ENCODE measurements around the gene NISCH. TPM values are rescaled to one million over a fixed set of nuclear protein-coding genes. Genes with fewer than 3 reads are reported as not detected.

NISCH gene
- polyA plus RNA-seq, 2 of the 4 experiments (the other 2 are of a cell fraction) = 17.3 to 18.2 TPM

DNA sequence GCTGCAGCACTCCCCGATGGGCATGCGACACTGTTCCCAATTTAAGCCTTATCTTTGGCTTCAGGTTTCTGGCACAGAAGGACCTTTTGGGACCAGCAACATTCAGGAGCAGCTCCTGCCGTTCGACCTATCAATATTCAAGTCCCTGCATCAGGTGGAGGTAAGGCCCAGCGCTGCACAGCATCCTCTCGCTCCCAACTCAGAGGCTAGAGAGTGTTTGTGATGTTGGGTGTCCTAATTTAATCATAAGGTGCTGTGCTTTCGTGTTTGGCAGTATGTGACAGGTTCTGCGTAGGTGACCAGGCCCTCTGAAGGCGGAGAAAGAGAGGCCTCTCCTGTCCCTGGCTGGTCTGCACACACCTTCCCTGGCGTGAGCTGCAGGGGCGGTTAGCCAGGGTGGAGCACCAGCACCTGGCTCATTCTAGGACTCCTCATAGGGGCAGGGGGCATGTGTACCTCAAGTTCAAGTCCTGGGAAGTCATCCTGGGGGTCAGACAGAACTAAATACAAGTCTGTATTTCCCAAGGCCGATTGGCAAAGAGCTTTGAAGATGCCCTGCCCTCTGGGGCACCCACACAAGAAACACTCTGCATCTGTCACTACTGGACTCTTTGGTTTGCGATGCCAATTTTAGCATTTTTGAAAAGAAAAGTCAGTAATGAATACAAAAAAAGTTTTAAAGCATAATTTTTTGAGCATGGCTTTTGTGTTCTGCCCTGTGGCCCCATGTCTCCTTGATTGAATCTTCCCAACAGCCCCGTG is 17.0 kb downstream of the NISCH start:
- no peak overlapping the region for H3K4me3 ChIP-seq
- ChIA-PET POLR2A (no interaction called here), CTCF (interaction anchor here (0.5 to 4.6 kb wide), 36 partner anchors 9 to 244 kb away, joined by 3 to 29 read pairs (median 4); no protein-coding TSS in a partner anchor)
- no peaks in the 10 kb centered on the region for H3K4me1 ChIP-seq
- DNase-seq (ENCODE audit: low read depth in 1 of 2, low spot score in 1 of 2) = no peak
- FAIRE-seq = no peak
- H3K9me3 ChIP-seq = no peaks in the 10 kb centered on the region
- H3K27ac ChIP-seq = no peak overlapping the region
- no peak overlapping the region for H3K4me2 ChIP-seq
- ATAC-seq = peak; percentile 16 to 22; a peak in 3 of 6 replicates
- WGBS (ENCODE audit: missing lambda C conversion rate) = 66% methylated on average over 10 of the region's 14 CpGs
- TF ChIP-seq MYC (IDR thresholded peaks at IDR 0.05; ENCODE audit: borderline replicate concordance, low read length) (no peak), GATA3 (IDR thresholded peaks at IDR 0.05; ENCODE audit: borderline replicate concordance) (no peak), JUN (IDR thresholded peaks at IDR 0.05) (no peak), RAD21 (conservative IDR thresholded peaks at IDR 0.05 in 1 of 2, IDR thresholded peaks at IDR 0.05 in 1 of 2) (no peak), PHF8 (IDR thresholded peaks at IDR 0.05; ENCODE audit: borderline replicate concordance, low read depth) (no peak), SREBF2 (IDR thresholded peaks at IDR 0.05) (no peak), MAZ (IDR thresholded peaks at IDR 0.05; ENCODE audit: borderline replicate concordance, low read depth, low read length) (no peak)
- TF ChIP-seq, protein P1, sequence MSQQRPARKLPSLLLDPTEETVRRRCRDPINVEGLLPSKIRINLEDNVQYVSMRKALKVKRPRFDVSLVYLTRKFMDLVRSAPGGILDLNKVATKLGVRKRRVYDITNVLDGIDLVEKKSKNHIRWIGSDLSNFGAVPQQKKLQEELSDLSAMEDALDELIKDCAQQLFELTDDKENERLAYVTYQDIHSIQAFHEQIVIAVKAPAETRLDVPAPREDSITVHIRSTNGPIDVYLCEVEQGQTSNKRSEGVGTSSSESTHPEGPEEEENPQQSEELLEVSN (IDR thresholded peaks at IDR 0.05; ENCODE audit: borderline replicate concordance, low read depth) = no peak
- TF ChIP-seq, protein P2, sequence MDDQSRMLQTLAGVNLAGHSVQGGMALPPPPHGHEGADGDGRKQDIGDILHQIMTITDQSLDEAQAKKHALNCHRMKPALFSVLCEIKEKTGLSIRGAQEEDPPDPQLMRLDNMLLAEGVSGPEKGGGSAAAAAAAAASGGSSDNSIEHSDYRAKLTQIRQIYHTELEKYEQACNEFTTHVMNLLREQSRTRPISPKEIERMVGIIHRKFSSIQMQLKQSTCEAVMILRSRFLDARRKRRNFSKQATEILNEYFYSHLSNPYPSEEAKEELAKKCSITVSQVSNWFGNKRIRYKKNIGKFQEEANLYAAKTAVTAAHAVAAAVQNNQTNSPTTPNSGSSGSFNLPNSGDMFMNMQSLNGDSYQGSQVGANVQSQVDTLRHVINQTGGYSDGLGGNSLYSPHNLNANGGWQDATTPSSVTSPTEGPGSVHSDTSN (IDR thresholded peaks at IDR 0.05) = no peak

DNA sequence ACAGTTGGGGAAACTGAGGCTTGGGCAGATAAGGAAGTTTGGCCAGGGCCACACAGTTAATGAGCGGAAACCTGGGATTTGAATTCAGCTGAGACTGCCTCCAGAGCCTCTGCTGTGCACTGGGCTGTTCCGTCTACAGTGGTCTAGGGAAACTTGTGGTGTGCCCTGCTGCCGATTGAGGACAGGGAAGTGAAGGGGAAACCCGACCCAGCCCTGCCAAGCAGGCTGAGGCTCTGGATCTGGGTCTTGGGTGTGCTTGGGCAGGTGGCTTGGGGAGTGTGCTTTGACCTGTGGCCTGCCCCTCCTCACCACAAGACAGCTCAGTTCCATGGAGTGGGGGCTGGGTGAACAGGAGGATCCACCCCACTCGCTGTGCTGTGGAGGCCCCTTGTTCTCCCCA is 17.6 kb downstream of the NISCH start:
- 86% methylated on average over 5 of the region's 5 CpGs for WGBS (ENCODE audit: missing lambda C conversion rate)
- CTCF ChIA-PET = interaction anchor here (0.9 to 4.6 kb wide), 23 partner anchors 9 to 243 kb away, joined by 3 to 29 read pairs (median 4); no protein-coding TSS in a partner anchor
- H3K9me3 ChIP-seq = no peaks in the 10 kb centered on the region
- no peaks in the 10 kb centered on the region for H3K4me1 ChIP-seq
- H3K27ac ChIP-seq = no peak overlapping the region
- no peak overlapping the region for H3K4me2 ChIP-seq
- TF ChIP-seq MAFK (IDR thresholded peaks at IDR 0.05; ENCODE audit: partially characterized antibody) = no peak
- TF ChIP-seq CBX2 (IDR thresholded peaks at IDR 0.05; ENCODE audit: borderline replicate concordance, low read depth) = no peak
- TF ChIP-seq ZSCAN20 (CRISPR knock-in tag; IDR thresholded peaks at IDR 0.05) = no peak
- no peak for TF ChIP-seq SMC3 (IDR thresholded peaks at IDR 0.05)
- no peak for TF ChIP-seq SREBF2 (IDR thresholded peaks at IDR 0.05)
- TF ChIP-seq, protein P3, sequence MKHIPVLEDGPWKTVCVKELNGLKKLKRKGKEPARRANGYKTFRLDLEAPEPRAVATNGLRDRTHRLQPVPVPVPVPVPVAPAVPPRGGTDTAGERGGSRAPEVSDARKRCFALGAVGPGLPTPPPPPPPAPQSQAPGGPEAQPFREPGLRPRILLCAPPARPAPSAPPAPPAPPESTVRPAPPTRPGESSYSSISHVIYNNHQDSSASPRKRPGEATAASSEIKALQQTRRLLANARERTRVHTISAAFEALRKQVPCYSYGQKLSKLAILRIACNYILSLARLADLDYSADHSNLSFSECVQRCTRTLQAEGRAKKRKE (CRISPR knock-in tag; IDR thresholded peaks at IDR 0.05; ENCODE audit: low read depth) = no peak
- TF ChIP-seq FOXS1 (CRISPR knock-in tag; IDR thresholded peaks at IDR 0.05) = no peak
- no peak for TF ChIP-seq RCOR1 (IDR thresholded peaks at IDR 0.05; ENCODE audit: low read depth, low read length)
- POLR2A ChIA-PET = no interaction called here
- FAIRE-seq = no peak
- ATAC-seq = no peak
- DNase-seq (ENCODE audit: low read depth in 1 of 2, low spot score in 1 of 2) = no peak
- H3K4me3 ChIP-seq = no peak overlapping the region

DNA sequence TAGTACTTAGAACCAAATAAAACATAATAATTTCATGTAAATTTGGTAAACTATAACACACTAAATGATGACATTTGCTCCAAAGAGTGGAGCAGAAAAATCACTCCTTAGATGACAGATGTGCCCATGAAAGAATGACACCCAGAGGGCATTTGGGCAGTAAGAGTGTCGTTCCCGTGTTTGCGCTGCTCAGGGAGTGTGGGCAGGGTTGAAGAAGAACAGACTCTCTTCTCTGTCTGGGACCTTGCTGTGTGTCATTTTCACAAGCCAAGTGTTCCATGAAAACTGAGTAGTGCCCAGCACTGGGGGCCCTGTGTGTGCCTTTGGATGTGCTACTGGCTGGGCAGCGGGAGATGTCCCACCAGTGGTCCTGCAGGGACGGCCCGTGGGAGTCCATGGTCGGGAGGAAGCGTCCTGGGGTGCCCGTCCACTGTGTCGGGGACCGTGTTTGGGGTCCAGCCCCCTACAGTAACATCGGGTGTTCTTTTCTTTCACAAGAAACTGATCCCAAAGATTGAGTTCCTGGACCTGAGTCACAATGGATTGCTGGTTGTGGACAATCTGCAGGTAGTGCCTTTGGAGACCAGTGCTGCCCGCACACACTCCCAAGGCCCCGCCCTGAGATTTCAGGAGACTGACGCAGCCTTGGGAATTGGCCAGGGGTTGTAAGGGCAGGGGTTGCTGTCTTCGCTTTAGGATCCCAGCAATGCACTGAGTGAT is 21.8 kb downstream of the NISCH start:
- Histone ChIP-seq H3K4me2 (no peak overlapping the region), H3K4me1 (no peaks in the 10 kb centered on the region), H3K4me3 (no peak overlapping the region), H3K27ac (no peak overlapping the region), H3K9me3 (no peaks in the 10 kb centered on the region)
- ChIA-PET POLR2A (no interaction called here), CTCF (no interaction called here)
- WGBS (ENCODE audit: missing lambda C conversion rate) = 86% methylated on average over 8 of the region's 16 CpGs
- TF ChIP-seq KDM5A (IDR thresholded peaks at IDR 0.05) (no peak), ZSCAN20 (CRISPR knock-in tag; IDR thresholded peaks at IDR 0.05) (no peak), EHF (CRISPR knock-in tag; IDR thresholded peaks at IDR 0.05) (no peak), MAFK (IDR thresholded peaks at IDR 0.05; ENCODE audit: partially characterized antibody) (no peak), HOXB13 (CRISPR knock-in tag; IDR thresholded peaks at IDR 0.05; ENCODE audit: low read depth) (no peak), RCOR1 (IDR thresholded peaks at IDR 0.05; ENCODE audit: low read depth, low read length) (no peak), CHD2 (IDR thresholded peaks at IDR 0.05; ENCODE audit: low read length, partially characterized antibody) (no peak), ZNF302 (CRISPR knock-in tag; IDR thresholded peaks at IDR 0.05) (no peak), SREBF2 (IDR thresholded peaks at IDR 0.05) (no peak)
- TF ChIP-seq, protein P4, sequence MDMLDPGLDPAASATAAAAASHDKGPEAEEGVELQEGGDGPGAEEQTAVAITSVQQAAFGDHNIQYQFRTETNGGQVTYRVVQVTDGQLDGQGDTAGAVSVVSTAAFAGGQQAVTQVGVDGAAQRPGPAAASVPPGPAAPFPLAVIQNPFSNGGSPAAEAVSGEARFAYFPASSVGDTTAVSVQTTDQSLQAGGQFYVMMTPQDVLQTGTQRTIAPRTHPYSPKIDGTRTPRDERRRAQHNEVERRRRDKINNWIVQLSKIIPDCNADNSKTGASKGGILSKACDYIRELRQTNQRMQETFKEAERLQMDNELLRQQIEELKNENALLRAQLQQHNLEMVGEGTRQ (IDR thresholded peaks at IDR 0.05) = no peak
- DNase-seq (ENCODE audit: low read depth in 1 of 2, low spot score in 1 of 2) = no peak
- no peak for FAIRE-seq
- no peak for ATAC-seq
